ENCODE measurements around the gene PLXND1.

The PLXND1 gene

GRCh38 chr3:129522953-129523352 lies 83.5 kb downstream of the PLXND1 start:
- no peak for ATAC-seq (ENCODE audit: insufficient read depth, low read depth)
- Histone ChIP-seq H2AFZ (ENCODE audit: low read depth, low read length) (no peak overlapping the region), H3K4me3 (ENCODE audit: low read depth in 1 of 2, low read length in 2 of 2) (no peak overlapping the region), H3K9ac (ENCODE audit: low read depth, low read length) (no peak overlapping the region), H3K36me3 (ENCODE audit: insufficient read depth, low read length) (peaks cover 3% of the 10 kb centered on the region; the same call in 1 of the 2 replicates), H3K79me2 (ENCODE audit: insufficient read depth, low read length) (no peaks in the 10 kb centered on the region), H3K27ac (ENCODE audit: low read length) (no peak overlapping the region), H3K4me1 (ENCODE audit: insufficient read depth, low read length) (no peaks in the 10 kb centered on the region), H3K9me3 (ENCODE audit: insufficient read depth, low read length, severe bottlenecking) (no peaks in the 10 kb centered on the region), H3K27me3 (ENCODE audit: insufficient read depth, low read length, poor library complexity) (no peaks in the 10 kb centered on the region), H3K4me2 (ENCODE audit: insufficient read depth, low read length) (no peak overlapping the region), H4K20me1 (ENCODE audit: insufficient read depth, low read length) (no peaks in the 10 kb centered on the region)
- DNase-seq, result no peak
- TF ChIP-seq EZH2 (IDR thresholded peaks at IDR 0.05; ENCODE audit: borderline replicate concordance, low read depth, low read length, severe bottlenecking) (no peak), CTCF (IDR thresholded peaks at IDR 0.05; ENCODE audit: borderline replicate concordance, extremely low read depth, low read length, poor library complexity, severe bottlenecking) (no peak)

GRCh38 chr3:129521611-129522010 lies 84.9 kb downstream of the PLXND1 start:
- Histone ChIP-seq H3K9ac (ENCODE audit: low read depth, low read length) (no peak overlapping the region), H2AFZ (ENCODE audit: low read depth, low read length) (no peak overlapping the region), H3K79me2 (ENCODE audit: insufficient read depth, low read length) (no peaks in the 10 kb centered on the region), H3K9me3 (ENCODE audit: insufficient read depth, low read length, severe bottlenecking) (no peaks in the 10 kb centered on the region), H3K36me3 (ENCODE audit: insufficient read depth, low read length) (peaks cover 13% of the 10 kb centered on the region), H3K27ac (ENCODE audit: low read length) (no peak overlapping the region), H4K20me1 (ENCODE audit: insufficient read depth, low read length) (no peaks in the 10 kb centered on the region), H3K4me1 (ENCODE audit: insufficient read depth, low read length) (no peaks in the 10 kb centered on the region), H3K4me3 (ENCODE audit: low read depth in 1 of 2, low read length in 2 of 2) (no peak overlapping the region), H3K4me2 (ENCODE audit: insufficient read depth, low read length) (no peak overlapping the region), H3K27me3 (ENCODE audit: insufficient read depth, low read length, poor library complexity) (no peaks in the 10 kb centered on the region)
- no peak for ATAC-seq (ENCODE audit: insufficient read depth, low read depth)
- DNase-seq, result no peak
- TF ChIP-seq EZH2 (IDR thresholded peaks at IDR 0.05; ENCODE audit: borderline replicate concordance, low read depth, low read length, severe bottlenecking), result no peak
- no peak for TF ChIP-seq CTCF (IDR thresholded peaks at IDR 0.05; ENCODE audit: borderline replicate concordance, extremely low read depth, low read length, poor library complexity, severe bottlenecking)

GRCh38 chr3:129520960-129521359 lies 85.5 kb downstream of the PLXND1 start:
- DNase-seq, result no peak
- Histone ChIP-seq H4K20me1 (ENCODE audit: insufficient read depth, low read length) (no peaks in the 10 kb centered on the region), H3K4me2 (ENCODE audit: insufficient read depth, low read length) (no peak overlapping the region), H3K27me3 (ENCODE audit: insufficient read depth, low read length, poor library complexity) (no peaks in the 10 kb centered on the region), H2AFZ (ENCODE audit: low read depth, low read length) (no peak overlapping the region), H3K9ac (ENCODE audit: low read depth, low read length) (no peak overlapping the region), H3K4me1 (ENCODE audit: insufficient read depth, low read length) (no peaks in the 10 kb centered on the region), H3K27ac (ENCODE audit: low read length) (no peak overlapping the region), H3K79me2 (ENCODE audit: insufficient read depth, low read length) (no peaks in the 10 kb centered on the region), H3K9me3 (ENCODE audit: insufficient read depth, low read length, severe bottlenecking) (no peaks in the 10 kb centered on the region), H3K4me3 (ENCODE audit: low read depth in 1 of 2, low read length in 2 of 2) (no peak overlapping the region), H3K36me3 (ENCODE audit: insufficient read depth, low read length) (peaks cover 19% of the 10 kb centered on the region)
- TF ChIP-seq EZH2 (IDR thresholded peaks at IDR 0.05; ENCODE audit: borderline replicate concordance, low read depth, low read length, severe bottlenecking) (no peak), CTCF (IDR thresholded peaks at IDR 0.05; ENCODE audit: borderline replicate concordance, extremely low read depth, low read length, poor library complexity, severe bottlenecking) (no peak)
- ATAC-seq (ENCODE audit: insufficient read depth, low read depth), result no peak
